Measurements from ENCODE around the gene GPRC5B. TPM values are rescaled to one million over a fixed set of nuclear protein-coding genes. Genes with fewer than 3 reads are reported as not detected.

GPRC5B gene
- total RNA-seq, 1 experiment from 2014 or later = 137 TPM

DNA sequence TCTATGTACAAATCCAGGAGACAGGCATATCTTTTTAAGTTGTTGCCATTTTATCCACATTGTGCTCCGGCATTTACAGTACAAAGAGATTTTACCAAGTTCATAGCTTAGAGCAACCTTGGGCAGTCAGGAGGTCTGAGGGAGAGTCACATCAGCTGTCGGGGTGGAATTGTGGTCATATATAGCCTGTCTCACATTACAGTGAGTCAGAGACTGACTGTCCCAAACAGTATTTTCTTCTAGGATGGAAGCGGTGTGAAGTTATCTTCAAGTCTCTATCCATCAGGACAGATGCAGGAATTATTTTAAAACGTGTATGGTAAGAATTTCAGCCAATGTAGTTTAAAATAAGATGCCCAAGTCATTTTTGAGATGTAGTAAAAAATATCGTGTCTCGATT is 53.0 kb downstream of the GPRC5B start:
- Histone ChIP-seq H3K14ac (ENCODE audit: insufficient read depth, low read length) (no peak overlapping the region), H4K91ac (ENCODE audit: insufficient read length, low read depth, low read length) (no peak overlapping the region), H2BK15ac (ENCODE audit: low read depth, low read length) (no peak overlapping the region), H4K5ac (ENCODE audit: insufficient read length, low read depth, low read length) (no peak overlapping the region), H4K8ac (replicated peaks; ENCODE audit: insufficient read length, low read depth, low read length) (no peak overlapping the region), H3K4ac (ENCODE audit: low read depth, low read length) (no peak overlapping the region), H2BK120ac (ENCODE audit: low read depth, low read length, poor library complexity, severe bottlenecking) (no peak overlapping the region), H2BK20ac (ENCODE audit: low read depth, low read length, poor library complexity, severe bottlenecking) (no peak overlapping the region), H3K23me2 (ENCODE audit: insufficient read length, low read depth, low read length, poor library complexity, severe bottlenecking) (no peaks in the 10 kb centered on the region), H2BK12ac (ENCODE audit: insufficient read length, low read depth, low read length) (no peak overlapping the region), H2AFZ (ENCODE audit: low read length) (no peak overlapping the region), H3K56ac (ENCODE audit: insufficient read length, low read depth, low read length) (no peak overlapping the region), H3K27ac (ENCODE audit: insufficient read length, low read depth, low read length) (no peak overlapping the region), H3K79me1 (ENCODE audit: insufficient read depth, low read depth, low read length, poor library complexity, severe bottlenecking) (no peaks in the 10 kb centered on the region), H3K18ac (ENCODE audit: insufficient read length, low read depth, low read length) (no peak overlapping the region), H3K27me3 (ENCODE audit: insufficient read depth, low read length) (no peaks in the 10 kb centered on the region), H3K9me3 (ENCODE audit: control insufficient read depth, low read depth, low read length) (no peaks in the 10 kb centered on the region), H2BK5ac (ENCODE audit: insufficient read length, low read length) (no peak overlapping the region), H3K23ac (ENCODE audit: insufficient read length, low read depth, low read length) (no peak overlapping the region), H3K9ac (ENCODE audit: extremely low read depth, insufficient read length, low read length) (no peak overlapping the region), H3K4me2 (ENCODE audit: insufficient read depth, insufficient read length, low read length) (no peak overlapping the region), H3K79me2 (ENCODE audit: insufficient read depth, low read length) (no peaks in the 10 kb centered on the region), H4K20me1 (ENCODE audit: control insufficient read depth, insufficient read depth, insufficient read length) (no peaks in the 10 kb centered on the region), H3K4me1 (ENCODE audit: insufficient read depth, low read length) (no peaks in the 10 kb centered on the region), H3T11ph (ENCODE audit: low read length) (no peak overlapping the region), H2AK5ac (ENCODE audit: insufficient read length, low read length) (no peak overlapping the region)
- no CpG with 5 or more reads among the region's 6 CpGs for WGBS (ENCODE audit: extremely low coverage, insufficient read length, low lambda C conversion rate)
- Mint-ChIP-seq H3K4me1 (peaks cover 0 to 2% of the 10 kb centered on the region in 2 experiments; a peak in 1 of 4 replicates), H3K4me3 (no peak overlapping the region), H3K27me3 (ENCODE audit: low read depth) (no peaks in the 10 kb centered on the region), H3K9me3 (no peaks in the 10 kb centered on the region), H3K27ac (0 out of 7 replicates have a peak overlapping the region, but pooled peaks of 1 of the 3 experiments have one; percentile 15), H3K36me3 (ENCODE audit: insufficient read depth in 1 of 3, low read depth in 3 of 3) (peaks cover 0 to 2% (median 0%) of the 10 kb centered on the region in 3 experiments; a peak in 1 of 7 replicates)
- DNase-seq = no peak
- no peak for TF ChIP-seq CTCF (conservative IDR thresholded peaks at IDR 0.05)

Data from H9 (cell line).